Activated T-cell treated with anti-CD3 and anti-CD28 coated beads for 4 hours (primary cell): ENCODE measurements around the gene EGLN3.
"Not testable (repeated sequence)": the region's sequence is repeated elsewhere in the genome, so short reads cannot be mapped to it uniquely, and the experiment has no call there.

Experiments used
- DNase-seq: peaks from one replicate; pipeline ENCODE4 v3.0.0-alpha.2; 2020

EGLN3 gene

DNA sequence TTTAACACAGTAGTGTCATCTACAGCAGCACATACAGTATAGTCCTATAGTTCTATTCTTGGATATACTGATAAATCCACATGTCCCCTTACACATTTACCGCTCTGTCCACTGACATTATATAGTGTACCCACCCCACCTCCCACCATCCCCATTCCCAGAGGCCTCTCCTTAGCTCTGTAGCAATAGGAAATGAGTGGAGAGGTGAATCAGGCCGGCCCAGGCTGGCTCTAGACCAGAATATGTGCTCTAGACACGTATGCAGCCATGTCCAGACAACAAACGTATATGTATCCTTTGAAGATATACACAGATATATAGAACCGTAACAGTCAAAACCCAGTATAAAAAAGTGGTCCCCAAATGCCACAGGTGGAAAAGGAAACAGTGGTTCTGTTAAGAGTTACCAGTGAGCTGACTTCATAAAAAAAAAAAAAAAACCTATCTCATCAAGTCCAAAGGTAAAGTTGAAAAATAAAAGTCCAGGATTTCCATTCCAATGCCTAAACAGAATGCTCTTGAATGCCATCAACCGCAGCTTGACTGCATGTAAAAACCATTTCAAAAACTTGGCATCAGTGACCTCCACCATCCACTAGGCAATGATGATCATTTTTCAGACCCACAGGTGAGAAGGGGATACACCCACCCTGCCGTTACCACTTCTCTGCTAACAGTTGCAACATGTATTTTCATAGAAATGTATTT is 16.7 kb downstream of the EGLN3 start:
- DNase-seq = no peak

DNA sequence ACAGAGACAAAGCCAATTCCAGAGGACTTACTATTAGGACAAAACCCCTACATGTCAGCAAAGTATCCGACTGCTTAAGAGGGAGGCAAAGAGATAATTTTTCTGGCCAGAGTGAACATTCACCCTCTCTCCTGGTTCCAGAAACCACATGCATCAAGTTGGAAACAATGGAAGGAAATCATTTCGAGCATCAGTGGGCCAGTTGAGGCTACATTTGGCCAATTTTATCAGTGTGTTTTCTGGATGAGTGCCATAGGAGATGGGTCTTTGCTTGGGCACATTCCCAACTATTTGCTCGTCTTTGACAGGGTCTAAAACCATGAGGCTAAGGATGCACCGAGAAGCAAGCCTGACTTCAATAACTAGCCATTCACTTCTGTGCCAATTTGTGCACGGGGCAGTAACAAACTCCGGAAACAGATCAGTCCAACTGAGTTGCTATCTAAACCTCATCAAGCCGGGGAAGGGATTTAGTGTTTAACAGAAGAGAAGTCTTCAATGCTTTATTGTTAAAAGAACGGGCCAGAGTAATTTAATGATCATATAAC is 17.4 kb downstream of the EGLN3 start:
- DNase-seq = no peak

- no peak for DNase-seq
These were observed 18.1 kb downstream of the EGLN3 start for GRCh38 chr14:33932576-33933345.

- no peak for DNase-seq
These were observed 18.8 kb downstream of the EGLN3 start for GRCh38 chr14:33932033-33932432.

DNA sequence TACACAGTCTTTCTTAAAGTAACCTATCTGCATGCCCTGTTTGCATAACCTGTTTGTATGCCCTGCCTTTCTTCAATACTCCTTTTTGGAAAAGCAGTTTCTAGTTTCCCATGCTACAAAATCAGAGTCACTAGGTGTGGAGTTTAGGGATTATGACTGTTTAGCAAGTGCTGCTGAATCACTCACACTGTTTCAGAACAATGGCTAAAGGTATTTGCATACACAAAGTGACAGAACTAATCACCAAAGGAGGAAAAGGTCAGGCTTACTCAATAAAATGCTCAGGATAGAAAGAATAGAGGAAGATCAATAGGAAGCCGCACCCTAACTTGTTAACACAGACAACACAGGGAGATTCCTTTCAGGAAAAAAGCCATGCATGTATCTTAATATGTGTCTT is 19.4 kb downstream of the EGLN3 start:
- no peak for DNase-seq

- DNase-seq = no peak
These were observed 20.4 kb downstream of the EGLN3 start for GRCh38 chr14:33930439-33930838.

- no peak for DNase-seq
These were observed 21.0 kb downstream of the EGLN3 start for GRCh38 chr14:33929799-33930408.

DNA sequence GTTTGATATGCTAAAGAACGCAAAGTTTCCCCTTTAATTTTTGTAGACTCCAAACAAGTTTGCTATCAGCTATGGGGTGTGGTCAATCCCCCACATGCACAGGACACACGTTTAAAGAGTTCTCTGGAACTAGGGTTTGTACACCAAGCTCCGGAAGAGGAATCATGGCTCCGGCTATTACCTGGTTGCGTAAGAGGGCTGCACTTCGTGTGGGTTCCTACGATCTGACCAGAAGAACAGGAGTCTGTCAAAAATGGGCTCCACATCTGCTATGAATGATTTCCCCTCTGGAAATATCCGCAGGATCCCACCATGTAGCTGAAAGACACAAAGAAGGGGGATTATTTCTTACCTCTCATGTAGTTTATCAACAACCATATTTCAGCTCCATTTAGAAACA is 22.0 kb downstream of the EGLN3 start:
- no peak for DNase-seq

DNA sequence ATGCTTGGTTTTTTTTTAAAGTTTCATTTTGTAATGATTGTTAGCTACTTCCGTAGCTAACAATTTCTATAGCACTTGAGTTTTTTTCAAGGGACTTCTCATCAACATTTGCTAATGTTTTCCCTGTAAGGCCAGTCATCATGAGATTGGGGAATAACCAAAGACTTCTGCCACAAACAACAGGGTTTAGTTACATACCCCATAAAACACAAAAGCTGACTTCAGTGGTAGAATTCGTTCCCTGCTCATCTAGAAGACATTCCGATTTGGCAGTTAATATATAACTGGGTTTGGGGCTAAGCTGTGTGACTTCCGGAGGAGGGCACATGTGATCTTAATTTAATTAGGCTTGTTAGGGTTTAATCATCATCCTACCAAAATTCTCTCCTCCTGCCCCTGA is 22.9 kb downstream of the EGLN3 start:
- DNase-seq = no peak

DNA sequence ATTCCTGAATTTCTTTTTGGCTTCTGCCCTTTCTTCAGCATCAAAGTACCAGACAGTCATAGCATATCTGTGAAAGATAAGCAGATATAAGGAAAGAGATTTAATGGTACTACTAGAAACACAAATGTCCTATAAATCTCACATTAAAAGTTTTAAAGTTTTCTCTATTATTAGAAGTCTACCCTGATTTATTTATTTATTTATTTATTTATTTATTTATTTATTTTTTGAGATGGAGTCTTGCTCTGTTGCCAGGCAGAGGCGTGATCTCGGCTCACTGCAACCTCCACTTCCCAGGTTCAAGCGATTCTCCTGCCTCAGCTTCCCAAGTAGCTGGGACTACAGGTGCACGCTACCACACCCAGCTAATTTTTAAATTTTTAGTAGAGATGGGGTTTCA is 23.9 kb downstream of the EGLN3 start:
- DNase-seq = not testable (repeated sequence)

DNA sequence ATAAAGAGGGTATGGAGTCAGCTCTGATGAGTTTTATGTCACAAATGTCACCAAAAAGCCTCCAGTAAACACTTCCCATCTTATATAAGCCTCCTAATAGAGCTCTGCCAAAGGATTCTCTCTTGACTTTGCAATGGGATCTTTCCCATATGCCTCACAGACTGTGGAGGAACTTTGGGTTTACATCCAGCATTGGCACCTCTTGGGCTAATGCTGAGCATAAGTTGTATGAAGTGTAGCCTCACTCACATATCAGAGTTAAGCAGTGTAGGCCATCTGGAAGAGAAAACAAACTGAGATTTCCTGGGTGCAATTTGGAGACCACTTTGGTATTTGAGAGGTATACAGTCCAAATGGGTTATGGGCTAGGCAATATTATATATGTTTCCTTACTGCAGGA is 24.9 kb downstream of the EGLN3 start:
- no peak for DNase-seq

GRCh38 chr14:33925235-33925634 is 25.6 kb downstream of the EGLN3 start:
- no peak for DNase-seq

DNA sequence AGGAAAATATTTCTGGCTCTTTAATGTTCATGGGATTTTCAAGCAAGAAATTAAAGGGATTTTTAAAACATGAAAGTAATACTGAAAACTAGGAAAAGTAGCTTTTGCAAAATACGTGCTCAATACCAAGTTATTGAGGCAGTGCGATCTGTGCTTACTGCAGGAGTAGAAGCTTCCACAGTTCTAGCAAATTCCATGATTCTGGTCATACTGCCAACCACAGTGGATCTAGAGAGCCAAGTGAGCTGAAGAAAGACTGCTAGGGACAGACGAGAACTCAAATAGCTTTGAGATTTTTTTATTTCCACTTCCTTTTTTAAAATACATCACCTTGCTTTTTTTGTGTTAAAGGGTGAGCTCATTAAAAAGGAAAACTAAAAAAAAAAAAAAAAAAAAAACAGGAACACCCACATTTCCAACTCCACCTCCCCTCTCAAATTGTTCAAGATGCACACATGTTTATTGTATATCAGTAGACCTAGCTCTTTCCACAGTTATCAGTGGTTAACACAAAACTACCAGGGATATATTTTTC is 26.2 kb downstream of the EGLN3 start:
- DNase-seq = no peak

GRCh38 chr14:33922125-33922524 is 28.7 kb downstream of the EGLN3 start:
- no peak for DNase-seq

- DNase-seq = no peak
These were observed 32.6 kb downstream of the EGLN3 start for GRCh38 chr14:33918256-33918655.

DNA sequence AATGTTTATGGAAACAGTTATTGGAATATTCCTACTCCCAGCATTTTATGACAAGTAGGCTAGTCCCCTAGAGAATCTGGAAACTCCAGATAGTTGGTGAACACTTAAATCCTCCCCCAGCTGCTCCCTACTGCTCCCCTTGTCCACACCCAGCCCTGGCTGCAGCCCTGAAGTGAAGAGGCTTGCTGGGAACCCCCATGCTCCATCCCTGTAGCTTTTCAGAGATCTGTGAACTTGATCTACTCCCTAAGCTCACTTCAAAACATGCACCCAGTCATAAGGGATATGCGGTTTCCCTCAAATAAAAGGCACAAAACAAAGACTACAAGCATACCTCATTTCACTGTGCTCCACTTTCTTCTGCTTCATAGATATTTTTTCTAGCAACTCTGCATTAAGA is 33.2 kb downstream of the EGLN3 start:
- DNase-seq = no peak

- no peak for DNase-seq
These were observed 34.0 kb downstream of the EGLN3 start for GRCh38 chr14:33916663-33917565.

GRCh38 chr14:33915682-33916081 is 35.2 kb downstream of the EGLN3 start:
- no peak for DNase-seq

- DNase-seq = no peak
These were observed 36.0 kb downstream of the EGLN3 start for GRCh38 chr14:33914676-33915516.

GRCh38 chr14:33911046-33911445 is 39.8 kb downstream of the EGLN3 start:
- no peak for DNase-seq

- DNase-seq = no peak
These were observed 40.4 kb downstream of the EGLN3 start for GRCh38 chr14:33910435-33910834.
